ENCODE measurements around the gene CD226. TPM values are rescaled to one million over a fixed set of nuclear protein-coding genes. Genes with fewer than 3 reads are reported as not detected.

Gene CD226
- total and polyA plus RNA-seq, 2 of the 13 experiments (the other 11 are each of a cell fraction or from before 2014, with no cell fraction given): 0.13 to 0.77 TPM

GRCh38 chr18:69840001-69840400 is 107.7 kb downstream of the CD226 start:
- Histone ChIP-seq H3K27me3 (ENCODE audit: control insufficient read depth in 1 of 2, insufficient read depth in 2 of 2, low read length in 2 of 2) (0 out of 5 replicates have a peak, but pooled peaks cover 0 to 1% of the 10 kb centered on the region in 2 experiments), H3K4me3 (replicated peaks in 1 of 3; ENCODE audit: insufficient read depth in 1 of 3, low read depth in 2 of 3, low read length in 3 of 3) (no peak overlapping the region), H3K4me2 (ENCODE audit: low read depth, low read length) (no peak overlapping the region), H3K9me3 (ENCODE audit: low read length) (no peaks in the 10 kb centered on the region), H3K79me2 (ENCODE audit: insufficient read depth, low read length) (no peaks in the 10 kb centered on the region), H2AFZ (ENCODE audit: low read length) (no peak overlapping the region), H3K27ac (ENCODE audit: extremely low read length, insufficient read depth, low read length) (no peak overlapping the region), H3K4me1 (ENCODE audit: insufficient read depth, low read length) (no peaks in the 10 kb centered on the region), H4K20me1 (ENCODE audit: insufficient read depth, low read length) (no peaks in the 10 kb centered on the region), H3K36me3 (replicated peaks in 1 of 2; ENCODE audit: control insufficient read depth in 1 of 2, insufficient read depth in 2 of 2, low read length in 2 of 2) (no peaks in the 10 kb centered on the region; a peak in 1 of 5 replicates), H3K9ac (ENCODE audit: insufficient read depth, low read depth, low read length) (no peak overlapping the region)
- ChIA-PET POLR2A (interaction anchor here (1.0 kb wide), 1 partner anchor 11 kb away, joined by 3 read pairs; no protein-coding TSS in a partner anchor), CTCF (ENCODE audit: low intra/inter-chr PET ratio, low total read pairs) (no interaction called here)
- in situ Hi-C loops (cut with HindIII; ENCODE audit: extremely low pct_ligation_motif_present, low pct_unique_long_range_greater_than_20kb): no loop called here
- no peak for DNase-seq (ENCODE audit: low spot score)
- BruUV-seq (replicated peaks): no TSS peak
- FAIRE-seq: no peak
- no peak for TF ChIP-seq NONO (IDR thresholded peaks at IDR 0.05)
- TF ChIP-seq NONO (CRISPR knock-in tag; conservative IDR thresholded peaks at IDR 0.05): no peak
- TF ChIP-seq ZNF747 (CRISPR knock-in tag; IDR thresholded peaks at IDR 0.05; ENCODE audit: borderline replicate concordance): no peak
- TF ChIP-seq ZSCAN12 (CRISPR knock-in tag; IDR thresholded peaks at IDR 0.05): no peak
- no peak for TF ChIP-seq ZFY (CRISPR knock-in tag; IDR thresholded peaks at IDR 0.05)
- no peak for TF ChIP-seq ZNF746 (CRISPR knock-in tag; IDR thresholded peaks at IDR 0.05)
- TF ChIP-seq SIX4 (CRISPR knock-in tag; IDR thresholded peaks at IDR 0.05): no peak
- no peak for TF ChIP-seq CBX5 (CRISPR knock-in tag; IDR thresholded peaks at IDR 0.05; ENCODE audit: borderline replicate concordance)
- TF ChIP-seq HNRNPL (IDR thresholded peaks at IDR 0.05; ENCODE audit: low read depth, low read length): no peak
- no peak for TF ChIP-seq HDAC6 (IDR thresholded peaks at IDR 0.05; ENCODE audit: low read depth, low read length)
- no peak for TF ChIP-seq ZNF549 (CRISPR knock-in tag; IDR thresholded peaks at IDR 0.05)
- no peak for TF ChIP-seq ZNF776 (CRISPR knock-in tag; IDR thresholded peaks at IDR 0.05)
- no peak for TF ChIP-seq NR2F2 (IDR thresholded peaks at IDR 0.05; ENCODE audit: borderline replicate concordance, low read depth)
- WGBS (ENCODE audit: low lambda C conversion rate): 85% methylated on average over 11 of the region's 11 CpGs
- no peak for ATAC-seq
- intact Hi-C loops (cut with micrococcal nuclease; ENCODE audit: unreplicated experiment): no loop called here
